HCT116 (cell line): ENCODE results near the gene TAS1R1. TPM values are rescaled to one million over a fixed set of nuclear protein-coding genes. Genes with fewer than 3 reads are reported as not detected.

Experiments used
- ATAC-seq: fragments of 200-7000 bp; cut with Tn5 transposase; 2 replicates; pipeline ENCODE4 v1.9.1; 2020; ENCODE audit warnings: mild to moderate bottlenecking, moderate library complexity
- BruUV-seq: library from RNA; stranded (reverse); fragments of 400-500 nt; replicated peaks from 2 replicates; lab custom pipeline; 2021; lab: Mats Ljungman, UMichigan
- CTCF ChIA-PET: fragments of 300-600 bp; sonication (Branson Sonifier 250); formaldehyde crosslinking; loops from one replicate; lab custom pipeline; 2021; ENCODE audit warnings: antibody characterized with exemption; lab: Charles Lee
- POLR2A ChIA-PET: fragments of 300-600, 350-600 bp; sonication (Branson Sonifier 250); formaldehyde crosslinking; loops from one replicate; lab custom pipeline; 2021; ENCODE audit warnings: antibody characterized with exemption; lab: Charles Lee
- RAD21 ChIA-PET, 2 experiments: fragments of 300-600 bp; sonication (Branson Sonifier 250); formaldehyde crosslinking; loops; one replicate each; lab custom pipeline; 2023; ENCODE audit warnings: low total read pairs in 2 of 2; ENCODE audit not compliant: uncharacterized antibody in 2 of 2, unreplicated experiment in 2 of 2, low non-redundant PET in 1 of 2; lab: Charles Lee
- DNase-seq: peaks from one replicate; pipeline ENCODE4 v3.0.0-alpha.2; 2010; ENCODE audit warnings: low read depth, low spot score
- H2AFZ ChIP-seq: fragments of 200-600 bp; shearing (Covaris generic), sonication (generic); 2 replicates; pipeline ENCODE4 v1.6.1; 2017; ENCODE audit warnings: low read depth, mixed run types, mixed read lengths, antibody characterized with exemption, low read length; ENCODE audit not compliant: poor library complexity, severe bottlenecking
- H3K27ac ChIP-seq: 2 replicates; pipeline ENCODE4 v1.5.1; 2012; ENCODE audit warnings: low read depth, low read length
- H3K27me3 ChIP-seq: fragments of 200-600 bp; sonication (generic); 2 replicates; pipeline ENCODE4 v1.6.1; 2016; ENCODE audit warnings: mixed run types, low read length, mixed read lengths; ENCODE audit not compliant: insufficient read depth
- H3K36me3 ChIP-seq, 2 experiments: fragments of 200-500 bp in 1 of 2; fragments of 200-600 bp in 1 of 2; sonication (Bioruptor generic) in 1 of 2; sonication (generic) in 1 of 2; 2 replicates each; pipeline versions ENCODE4 v1.5.1 to v1.6.1; 2014 to 2016; ENCODE audit warnings: low read length in 2 of 2, inconsistent platforms in 1 of 2, mixed read lengths in 1 of 2, mixed run types in 1 of 2; ENCODE audit not compliant: insufficient read depth in 2 of 2, control insufficient read depth in 1 of 2
- H3K4me1 ChIP-seq, 2 experiments: fragments of 200-600 bp in 1 of 2; sonication (generic) in 1 of 2; 2 replicates each; pipeline versions ENCODE4 v1.5.1 to v1.6.1; 2012 to 2017; ENCODE audit warnings: low read length in 2 of 2, inconsistent platforms in 1 of 2, mild to moderate bottlenecking in 1 of 2, mixed read lengths in 1 of 2, mixed run types in 1 of 2, moderate library complexity in 1 of 2; ENCODE audit not compliant: insufficient read depth in 2 of 2, control insufficient read depth in 1 of 2
- H3K4me2 ChIP-seq: fragments of 200-600 bp; sonication (generic); 2 replicates; pipeline ENCODE4 v1.6.1; 2017; ENCODE audit warnings: mixed run types, low read length, mixed read lengths
- H3K4me3 ChIP-seq, 2 experiments: fragments of 200-600 bp in 1 of 2; sonication (generic) in 1 of 2; replicated peaks in 1 of 2; 2 replicates each; pipeline ENCODE4 v1.5.1; 2011 to 2016; ENCODE audit warnings: low read length in 2 of 2, control low read depth in 1 of 2, low read depth in 1 of 2, mild to moderate bottlenecking in 1 of 2, mixed read lengths in 1 of 2, mixed run types in 1 of 2
- H3K79me2 ChIP-seq: fragments of 200-600 bp; sonication (generic); 2 replicates; pipeline ENCODE4 v1.6.1; 2017; ENCODE audit warnings: mild to moderate bottlenecking, mixed run types, low read length, moderate library complexity, mixed read lengths; ENCODE audit not compliant: insufficient read depth
- H3K9ac ChIP-seq: fragments of 200-600 bp; sonication (generic); 2 replicates; pipeline ENCODE4 v1.6.1; 2016; ENCODE audit warnings: low read length, mixed read lengths
- H3K9me2 ChIP-seq: fragments of 200-600 bp; sonication (generic), shearing (Covaris generic); 2 replicates; pipeline ENCODE4 v1.6.1; 2017; ENCODE audit warnings: mixed run types, mild to moderate bottlenecking, moderate library complexity; ENCODE audit not compliant: insufficient read depth
- H3K9me3 ChIP-seq, 2 experiments: fragments of 200-500 bp in 1 of 2; fragments of 200-600 bp in 1 of 2; sonication (Bioruptor generic) in 1 of 2; sonication (generic) in 1 of 2; 2 replicates each; pipeline ENCODE4 v1.6.1; 2014 to 2017; ENCODE audit warnings: low read length in 2 of 2, mixed read lengths in 2 of 2, inconsistent platforms in 1 of 2, low read depth in 1 of 2, mild to moderate bottlenecking in 1 of 2, mixed run types in 1 of 2, moderate library complexity in 1 of 2; ENCODE audit not compliant: control insufficient read depth in 1 of 2, insufficient read depth in 1 of 2
- H4K20me1 ChIP-seq: fragments of 200-600 bp; sonication (generic), shearing (Covaris generic); 2 replicates; pipeline ENCODE4 v1.6.1; 2017; ENCODE audit warnings: mixed run types, mild to moderate bottlenecking, moderate library complexity; ENCODE audit not compliant: insufficient read depth
- CBX3 ChIP-seq: IDR thresholded peaks from 2 replicates; pipeline ENCODE4 v1.6.1; 2012; ENCODE audit warnings: low read depth
- CEBPB ChIP-seq: IDR thresholded peaks from 2 replicates; pipeline ENCODE4 v1.6.1; 2012; ENCODE audit warnings: low read depth
- JUND ChIP-seq: IDR thresholded peaks from 2 replicates; pipeline ENCODE4 v1.6.1; 2012
- POLR2A ChIP-seq: IDR thresholded peaks from 2 replicates; pipeline ENCODE4 v1.7.0; 2011; ENCODE audit warnings: borderline replicate concordance; ENCODE audit not compliant: insufficient read depth, insufficient read length; ENCODE audit errors: extremely low read depth
- RAD21 ChIP-seq: IDR thresholded peaks from 2 replicates; pipeline ENCODE4 v1.6.1; 2012; ENCODE audit warnings: low read depth, mild to moderate bottlenecking
- TCF7L2 ChIP-seq: IDR thresholded peaks from 2 replicates; pipeline ENCODE4 v1.7.0; 2011; ENCODE audit warnings: borderline replicate concordance, inconsistent platforms; ENCODE audit not compliant: insufficient read depth, insufficient read length; ENCODE audit errors: extremely low read depth
- YY1 ChIP-seq: IDR thresholded peaks from 2 replicates; pipeline ENCODE4 v1.6.1; 2011; ENCODE audit warnings: low read length, low read depth, moderate library complexity, mild to moderate bottlenecking; ENCODE audit not compliant: insufficient replicate concordance; ENCODE audit errors: extremely low read depth
- ZFX ChIP-seq: fragments of 450-650 bp; IDR thresholded peaks from 2 replicates; pipeline ENCODE4 v1.6.1; 2017
- ZNF274 ChIP-seq: fragments of 200-500 bp; sonication (Bioruptor generic); IDR thresholded peaks from 2 replicates; pipeline ENCODE4 v1.6.1; 2014; ENCODE audit warnings: mild to moderate bottlenecking, low read depth, low read length, inconsistent platforms
- intact Hi-C: fragments of 100-400 bp; cut with micrococcal nuclease; formaldehyde crosslinking; loops from 2 replicates; pipeline ENCODE4 v1.10.0; 2022
- total RNA-seq: library from RNA; stranded (reverse); gene quantifications from one replicate; pipeline ENCODE4 v1.2.1, GENCODE V29; 2021; ENCODE audit not compliant: unreplicated experiment
- TF ChIP-seq, protein P1 (sequence below): IDR thresholded peaks from 2 replicates; pipeline ENCODE4 v1.6.1; 2011; ENCODE audit warnings: mild to moderate bottlenecking, low read length, moderate library complexity; ENCODE audit not compliant: insufficient replicate concordance; ENCODE audit errors: extremely low read depth
- TF ChIP-seq, protein P2 (sequence below), 3 experiments: fragments of 200-600 bp in 1 of 3; sonication (generic) in 1 of 3; IDR thresholded peaks in 2 of 3; conservative IDR thresholded peaks in 1 of 3; 2 replicates each; pipeline ENCODE4 v1.5.1; 2012 to 2017; ENCODE audit warnings: low read depth in 2 of 3, low read length in 2 of 3, antibody characterized with exemption in 1 of 3, borderline replicate concordance in 1 of 3, control low read depth in 1 of 3, mild to moderate bottlenecking in 1 of 3, mixed read lengths in 1 of 3, mixed run types in 1 of 3, moderate library complexity in 1 of 3; ENCODE audit not compliant: insufficient read depth in 1 of 3
- TF ChIP-seq, protein P3 (sequence below): IDR thresholded peaks from 2 replicates; pipeline ENCODE4 v1.6.1; 2012

TAS1R1 gene
- total RNA-seq, 1 experiment from 2014 or later: not detected

- Histone ChIP-seq H3K9me2 (no peaks in the 10 kb centered on the region), H3K27me3 (no peaks in the 10 kb centered on the region), H3K4me1 (peaks cover 22 to 33% of the 10 kb centered on the region in 2 experiments), H3K9me3 (no peaks in the 10 kb centered on the region), H3K4me3 (peak overlapping the region; percentile 87 to 96), H3K4me2 (peak overlapping the region; percentile 86), H2AFZ (no peak overlapping the region), H3K79me2 (peaks cover 71% of the 10 kb centered on the region), H4K20me1 (peaks cover 14% of the 10 kb centered on the region; the same call in 1 of the 2 replicates), H3K27ac (peak overlapping the region; percentile 95), H3K36me3 (peaks cover 16 to 41% of the 10 kb centered on the region in 2 experiments; a peak in 3 of 4 replicates), H3K9ac (peak overlapping the region; percentile 85)
- ChIA-PET POLR2A (interaction anchor here (1.0 kb wide), 1 partner anchor 21 kb away, joined by 3 read pairs; the partner anchor contains the start of gene ZBTB48), CTCF (no interaction called here), RAD21 (interaction anchor here in 1 of 2 experiments (0.6 kb wide), 1 partner anchor 15 kb away, joined by 7 read pairs; no protein-coding TSS in a partner anchor)
- ATAC-seq (no peak), DNase-seq (no peak)
- TSS peak; percentile 48 for BruUV-seq
- no peak for TF ChIP-seq RAD21
- TF ChIP-seq ZFX: no peak
- intact Hi-C loops: no loop called here
These were observed 45.4 kb downstream of the TAS1R1 start for GRCh38 chr1:6600410-6601048.

DNA sequence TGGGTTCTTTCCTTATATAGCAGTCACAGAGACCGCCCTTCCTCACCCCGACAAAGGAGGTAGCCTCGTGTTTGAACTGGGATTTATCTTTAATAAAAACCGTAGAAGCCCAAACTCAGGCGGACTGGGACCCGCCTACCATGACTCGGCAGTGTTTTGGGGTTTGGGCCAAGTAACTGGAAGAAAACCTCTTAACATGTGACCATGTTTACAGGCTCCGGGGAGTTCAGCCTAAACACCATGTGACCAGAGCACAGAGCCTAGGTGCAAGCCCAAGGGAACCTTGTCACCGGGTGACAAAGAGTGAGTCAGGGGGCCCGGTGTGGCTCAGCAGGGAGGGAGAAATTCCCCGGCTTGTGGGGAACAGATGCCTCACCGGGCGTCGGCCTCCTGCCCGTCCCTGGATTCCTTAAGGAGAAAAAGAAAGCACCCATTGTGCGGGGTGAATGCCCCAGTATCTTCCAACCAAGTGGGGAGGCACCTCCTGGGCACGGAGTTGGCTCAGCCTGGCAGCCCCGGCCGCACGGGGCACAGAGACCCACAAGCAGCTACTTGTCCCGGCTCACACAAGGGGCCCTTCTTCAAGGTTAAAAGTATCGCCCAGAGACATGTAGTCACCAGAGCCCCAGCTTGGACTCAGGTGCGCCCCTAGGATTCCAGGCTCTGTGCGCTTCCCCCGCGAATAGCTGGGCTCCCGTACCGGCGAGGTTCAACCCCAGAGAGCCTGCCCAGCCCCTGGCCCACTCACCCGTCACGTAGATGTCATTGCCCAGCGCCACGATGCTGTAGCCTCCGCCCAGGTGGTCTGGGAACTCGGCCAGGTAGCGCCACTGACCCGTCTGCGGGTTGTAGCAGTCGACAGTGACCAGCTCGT lies 46.2 kb downstream of the TAS1R1 start:
- Histone ChIP-seq H2AFZ (no peak overlapping the region), H3K4me3 (peak overlapping the region; percentile 87 to 96), H3K27ac (peak overlapping the region; percentile 95), H3K27me3 (no peaks in the 10 kb centered on the region), H4K20me1 (peaks cover 14% of the 10 kb centered on the region; the same call in 1 of the 2 replicates), H3K9ac (peak overlapping the region; percentile 85), H3K4me1 (peaks cover 22 to 33% of the 10 kb centered on the region in 2 experiments), H3K4me2 (peak overlapping the region; percentile 86), H3K36me3 (peaks cover 12 to 34% of the 10 kb centered on the region in 2 experiments; a peak in 3 of 4 replicates), H3K9me3 (no peaks in the 10 kb centered on the region), H3K79me2 (peaks cover 63% of the 10 kb centered on the region), H3K9me2 (no peaks in the 10 kb centered on the region)
- POLR2A ChIA-PET: interaction anchor here (1.0 to 1.6 kb wide), 3 partner anchors 10 to 25 kb away, joined by 3 to 10 read pairs (median 3); partner anchors contain the start of gene ZBTB48
- no TSS peak for BruUV-seq
- DNase-seq (peak; percentile 68), ATAC-seq (peak; percentile 32)
- intact Hi-C loops: no loop called here
- CTCF ChIA-PET: interaction anchor here (0.9 kb wide), 1 partner anchor 111 kb away, joined by 4 read pairs; no protein-coding TSS in a partner anchor
- RAD21 ChIA-PET: interaction anchor here in 1 of 2 experiments (0.6 kb wide), 1 partner anchor 14 kb away, joined by 7 read pairs; no protein-coding TSS in a partner anchor
- TF ChIP-seq CEBPB (no peak), ZNF274 (no peak), JUND (no peak), TCF7L2 (no peak), POLR2A (no peak), CBX3 (no peak), YY1 (no peak)
- TF ChIP-seq, protein P1, sequence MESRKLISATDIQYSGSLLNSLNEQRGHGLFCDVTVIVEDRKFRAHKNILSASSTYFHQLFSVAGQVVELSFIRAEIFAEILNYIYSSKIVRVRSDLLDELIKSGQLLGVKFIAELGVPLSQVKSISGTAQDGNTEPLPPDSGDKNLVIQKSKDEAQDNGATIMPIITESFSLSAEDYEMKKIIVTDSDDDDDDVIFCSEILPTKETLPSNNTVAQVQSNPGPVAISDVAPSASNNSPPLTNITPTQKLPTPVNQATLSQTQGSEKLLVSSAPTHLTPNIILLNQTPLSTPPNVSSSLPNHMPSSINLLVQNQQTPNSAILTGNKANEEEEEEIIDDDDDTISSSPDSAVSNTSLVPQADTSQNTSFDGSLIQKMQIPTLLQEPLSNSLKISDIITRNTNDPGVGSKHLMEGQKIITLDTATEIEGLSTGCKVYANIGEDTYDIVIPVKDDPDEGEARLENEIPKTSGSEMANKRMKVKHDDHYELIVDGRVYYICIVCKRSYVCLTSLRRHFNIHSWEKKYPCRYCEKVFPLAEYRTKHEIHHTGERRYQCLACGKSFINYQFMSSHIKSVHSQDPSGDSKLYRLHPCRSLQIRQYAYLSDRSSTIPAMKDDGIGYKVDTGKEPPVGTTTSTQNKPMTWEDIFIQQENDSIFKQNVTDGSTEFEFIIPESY: no peak
- TF ChIP-seq, protein P2, sequence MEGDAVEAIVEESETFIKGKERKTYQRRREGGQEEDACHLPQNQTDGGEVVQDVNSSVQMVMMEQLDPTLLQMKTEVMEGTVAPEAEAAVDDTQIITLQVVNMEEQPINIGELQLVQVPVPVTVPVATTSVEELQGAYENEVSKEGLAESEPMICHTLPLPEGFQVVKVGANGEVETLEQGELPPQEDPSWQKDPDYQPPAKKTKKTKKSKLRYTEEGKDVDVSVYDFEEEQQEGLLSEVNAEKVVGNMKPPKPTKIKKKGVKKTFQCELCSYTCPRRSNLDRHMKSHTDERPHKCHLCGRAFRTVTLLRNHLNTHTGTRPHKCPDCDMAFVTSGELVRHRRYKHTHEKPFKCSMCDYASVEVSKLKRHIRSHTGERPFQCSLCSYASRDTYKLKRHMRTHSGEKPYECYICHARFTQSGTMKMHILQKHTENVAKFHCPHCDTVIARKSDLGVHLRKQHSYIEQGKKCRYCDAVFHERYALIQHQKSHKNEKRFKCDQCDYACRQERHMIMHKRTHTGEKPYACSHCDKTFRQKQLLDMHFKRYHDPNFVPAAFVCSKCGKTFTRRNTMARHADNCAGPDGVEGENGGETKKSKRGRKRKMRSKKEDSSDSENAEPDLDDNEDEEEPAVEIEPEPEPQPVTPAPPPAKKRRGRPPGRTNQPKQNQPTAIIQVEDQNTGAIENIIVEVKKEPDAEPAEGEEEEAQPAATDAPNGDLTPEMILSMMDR (IDR thresholded peaks at IDR 0.05 in 2 of 3, conservative IDR thresholded peaks at IDR 0.05 in 1 of 3; ENCODE audit: borderline replicate concordance in 1 of 3, insufficient read depth in 1 of 3, low read depth in 2 of 3, low read length in 2 of 3): no peak
- TF ChIP-seq, protein P3, sequence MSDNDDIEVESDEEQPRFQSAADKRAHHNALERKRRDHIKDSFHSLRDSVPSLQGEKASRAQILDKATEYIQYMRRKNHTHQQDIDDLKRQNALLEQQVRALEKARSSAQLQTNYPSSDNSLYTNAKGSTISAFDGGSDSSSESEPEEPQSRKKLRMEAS: no peak
